GM13977 (cell line): Measurements from ENCODE around the gene PTPRG.

ENCODE experiments used
- DNase-seq: peaks from one replicate; pipeline ENCODE4 v3.0.0; 2012; ENCODE audit warnings: low spot score
- CTCF ChIP-seq: IDR thresholded peaks from 2 replicates; pipeline ENCODE4 v1.5.1; 2012; ENCODE audit warnings: mild to moderate bottlenecking, control low read depth; ENCODE audit not compliant: insufficient read depth; ENCODE audit errors: extremely low read depth, missing control alignments
- in situ Hi-C: fragments of 300-500 bp; cut with MboI; formaldehyde crosslinking; loops from one replicate; pipeline ENCODE4 v1.12.0; 2022; ENCODE audit warnings: low sequenced_read_pairs, low pct_unique_long_range_greater_than_20kb, mixed read lengths, inconsistent platforms; ENCODE audit not compliant: unreplicated experiment

PTPRG gene

GRCh38 chr3:61882253-61882652 is 320.9 kb downstream of the PTPRG start:
- in situ Hi-C loops, result no loop called here
- DNase-seq, result no peak
- TF ChIP-seq CTCF, result no peak

- DNase-seq, result no peak
- in situ Hi-C loops, result no loop called here
- TF ChIP-seq CTCF, result no peak
These were observed 323.4 kb downstream of the PTPRG start for GRCh38 chr3:61884794-61885193.

- TF ChIP-seq CTCF, result no peak
- DNase-seq, result no peak
- in situ Hi-C loops, result no loop called here
These were observed 324.0 kb downstream of the PTPRG start for GRCh38 chr3:61885414-61885813.

- no peak for TF ChIP-seq CTCF
- in situ Hi-C loops, result no loop called here
- no peak for DNase-seq
These were observed 325.8 kb downstream of the PTPRG start for GRCh38 chr3:61887206-61887605.

GRCh38 chr3:61889259-61889658 is 327.9 kb downstream of the PTPRG start:
- in situ Hi-C loops, result no loop called here
- no peak for DNase-seq
- no peak for TF ChIP-seq CTCF

GRCh38 chr3:61890167-61890566 is 328.8 kb downstream of the PTPRG start:
- in situ Hi-C loops, result no loop called here
- DNase-seq, result no peak
- no peak for TF ChIP-seq CTCF

- no peak for TF ChIP-seq CTCF
- in situ Hi-C loops, result no loop called here
- DNase-seq, result no peak
These were observed 329.2 kb downstream of the PTPRG start for GRCh38 chr3:61890586-61890985.
